IMR-90 (cell line): ENCODE data around the gene STARD10. TPM values are rescaled to one million over a fixed set of nuclear protein-coding genes. Genes with fewer than 3 reads are reported as not detected.

ENCODE experiments used
- ATAC-seq: fragments of 200-7000 bp; cut with Tn5 transposase; 2 replicates; pipeline ENCODE4 v1.9.1; 2020; ENCODE audit warnings: low read depth, mild to moderate bottlenecking, moderate library complexity
- BruUV-seq: library from RNA; stranded (reverse); fragments of 400-500 nt; replicated peaks from 2 replicates; lab custom pipeline; 2021; lab: Mats Ljungman, UMichigan
- CTCF ChIA-PET: fragments of 300-600 bp; formaldehyde crosslinking; extraction: SDS; loops from one replicate; lab custom pipeline; 2021; ENCODE audit warnings: antibody characterized with exemption; lab: Yijun Ruan, JAX
- POLR2A ChIA-PET: fragments of 300-600 bp; sonication (Branson Sonifier 250); formaldehyde crosslinking; loops from one replicate; lab custom pipeline; 2022; ENCODE audit warnings: antibody characterized with exemption; ENCODE audit not compliant: unreplicated experiment; lab: Charles Lee
- DNase-seq: peaks from one replicate; pipeline ENCODE4 v3.0.0; 2013
- H2AFZ ChIP-seq: replicated peaks from 2 replicates; pipeline ENCODE3; 2013; ENCODE audit warnings: low read length, mild to moderate bottlenecking; ENCODE audit not compliant: poor library complexity
- H2AK5ac ChIP-seq: 2 replicates; pipeline ENCODE4 v1.6.1; 2013; ENCODE audit warnings: low read depth, low read length, inconsistent platforms
- H2AK9ac ChIP-seq: replicated peaks from 2 replicates; pipeline ENCODE3; 2013; ENCODE audit warnings: mild to moderate bottlenecking, low read depth, low read length, moderate library complexity; ENCODE audit not compliant: poor library complexity
- H2BK120ac ChIP-seq: 2 replicates; pipeline ENCODE4 v1.6.1; 2013; ENCODE audit warnings: low read depth, low read length, inconsistent platforms
- H2BK15ac ChIP-seq: 3 replicates; pipeline ENCODE4 v1.6.1; 2013; ENCODE audit warnings: low read depth, low read length, inconsistent platforms
- H2BK20ac ChIP-seq: 2 replicates; pipeline ENCODE4 v1.6.1; 2013; ENCODE audit warnings: low read depth, mild to moderate bottlenecking, inconsistent platforms, low read length, moderate library complexity
- H2BK5ac ChIP-seq: 2 replicates; pipeline ENCODE4 v1.6.1; 2013; ENCODE audit warnings: mild to moderate bottlenecking, low read depth, low read length, inconsistent platforms; ENCODE audit not compliant: poor library complexity, severe bottlenecking
- H3K14ac ChIP-seq: replicated peaks from 2 replicates; pipeline ENCODE4 v1.6.1; 2013; ENCODE audit warnings: low read depth, low read length, inconsistent platforms
- H3K18ac ChIP-seq: 2 replicates; pipeline ENCODE4 v1.6.1; 2013; ENCODE audit warnings: low read depth, low read length, control low read depth
- H3K23ac ChIP-seq: 2 replicates; pipeline ENCODE4 v1.6.1; 2013; ENCODE audit warnings: low read depth, low read length, inconsistent platforms
- H3K27ac ChIP-seq: 2 replicates; pipeline ENCODE4 v1.5.1; 2013; ENCODE audit warnings: mild to moderate bottlenecking, control low read depth, low read length; ENCODE audit not compliant: insufficient read depth
- H3K27me3 ChIP-seq: 2 replicates; pipeline ENCODE4 v1.6.1; 2013; ENCODE audit warnings: low read length; ENCODE audit not compliant: control insufficient read depth, insufficient read depth
- H3K36me3 ChIP-seq: 2 replicates; pipeline ENCODE4 v1.6.1; 2013; ENCODE audit warnings: low read length, mixed read lengths; ENCODE audit not compliant: control insufficient read depth, insufficient read depth
- H3K4ac ChIP-seq: 2 replicates; pipeline ENCODE4 v1.6.1; 2013; ENCODE audit warnings: low read depth, low read length, inconsistent platforms
- H3K4me1 ChIP-seq: 2 replicates; pipeline ENCODE4 v1.6.1; 2013; ENCODE audit warnings: low read length, mixed read lengths; ENCODE audit not compliant: control insufficient read depth, insufficient read depth
- H3K4me2 ChIP-seq: 2 replicates; pipeline ENCODE4 v1.6.1; 2013; ENCODE audit warnings: low read depth, mild to moderate bottlenecking, control low read depth, low read length, moderate library complexity
- H3K4me3 ChIP-seq: 2 replicates; pipeline ENCODE4 v1.5.1; 2013; ENCODE audit warnings: low read depth, mild to moderate bottlenecking, control low read depth, low read length, moderate library complexity; ENCODE audit not compliant: insufficient read depth
- H3K56ac ChIP-seq: 2 replicates; pipeline ENCODE4 v1.6.1; 2013; ENCODE audit warnings: low read length, inconsistent platforms; ENCODE audit not compliant: insufficient read depth; ENCODE audit errors: extremely low read depth
- H3K79me1 ChIP-seq, 2 experiments: 2 replicates each; pipeline ENCODE4 v1.6.1; 2013; ENCODE audit warnings: low read length in 2 of 2, inconsistent platforms in 1 of 2, low read depth in 1 of 2
- H3K9ac ChIP-seq: 2 replicates; pipeline ENCODE4 v1.6.1; 2013; ENCODE audit warnings: low read depth, low read length, control low read depth
- H3K9me1 ChIP-seq: 2 replicates; pipeline ENCODE4 v1.6.1; 2013; ENCODE audit warnings: low read length, inconsistent platforms; ENCODE audit not compliant: insufficient read depth
- H3K9me3 ChIP-seq: 2 replicates; pipeline ENCODE4 v1.6.1; 2013; ENCODE audit warnings: low read length; ENCODE audit not compliant: control insufficient read depth, insufficient read depth
- H4K20me1 ChIP-seq: 2 replicates; pipeline ENCODE4 v1.6.1; 2013; ENCODE audit warnings: low read length, inconsistent platforms; ENCODE audit not compliant: insufficient read depth
- H4K5ac ChIP-seq: 2 replicates; pipeline ENCODE4 v1.6.1; 2013; ENCODE audit warnings: mild to moderate bottlenecking, low read depth, low read length, control low read depth
- H4K8ac ChIP-seq, 2 experiments: 2 replicates each; pipeline ENCODE4 v1.6.1; 2013; ENCODE audit warnings: low read depth in 2 of 2, low read length in 2 of 2, control low read depth in 1 of 2, inconsistent platforms in 1 of 2
- H4K91ac ChIP-seq: 2 replicates; pipeline ENCODE4 v1.6.1; 2013; ENCODE audit warnings: low read depth, low read length, inconsistent platforms; ENCODE audit not compliant: insufficient read depth
- CEBPB ChIP-seq: IDR thresholded peaks from 2 replicates; pipeline ENCODE4 v1.6.1; 2012; ENCODE audit warnings: low read depth, low read length, improper control_type of control experiment
- CHD1 ChIP-seq: IDR thresholded peaks from 2 replicates; pipeline ENCODE4 v1.6.1; 2012; ENCODE audit warnings: low read depth, low read length, improper control_type of control experiment
- FOS ChIP-seq: fragments of 150-350 bp; IDR thresholded peaks from 2 replicates; pipeline ENCODE4 v1.6.1; 2016; ENCODE audit warnings: low read depth, low read length
- MAZ ChIP-seq: IDR thresholded peaks from 2 replicates; pipeline ENCODE4 v1.6.1; 2012; ENCODE audit warnings: low read depth, mild to moderate bottlenecking, low read length, improper control_type of control experiment, moderate library complexity, borderline replicate concordance
- WGBS, 2 experiments: methylation state at CpG; one replicate each; pipeline versions ENCODE4 v1.1.5 to v1.1.7; 2013; ENCODE audit warnings: missing lambda C conversion rate in 2 of 2; ENCODE audit not compliant: insufficient read length in 1 of 2; ENCODE audit errors: extremely low coverage in 2 of 2; 5-methylcytosine and 5-hydroxymethylcytosine counted together
- dilution Hi-C: fragments of 300-500 bp; cut with HindIII; formaldehyde crosslinking; loops from one replicate; pipeline ENCODE4 v1.14.3; 2018; ENCODE audit warnings: low sequenced_read_pairs; ENCODE audit not compliant: unreplicated experiment
- in situ Hi-C: fragments of 300-500 bp; cut with MboI; formaldehyde crosslinking; loops from 3 replicates; pipeline ENCODE4 v1.14.3; 2019; ENCODE audit warnings: low sequenced_read_pairs, inconsistent platforms, mixed read lengths
- intact Hi-C: fragments of 100-400 bp; cut with micrococcal nuclease; formaldehyde crosslinking; loops from 2 replicates; pipeline ENCODE4 v1.10.0; 2022
- polyA plus RNA-seq, 3 experiments: library from polyadenylated mRNA; depleted of rRNA; stranded (reverse); fragments of >200 nt; gene quantifications; 2 replicates each; pipeline ENCODE4 v1.2.3, GENCODE V29; 2012; ENCODE audit warnings: low replicate concordance in 1 of 3
- total RNA-seq: library from RNA; depleted of rRNA; stranded (reverse); fragments of >200 nt; gene quantifications from 2 replicates; pipeline ENCODE4 v1.2.3, GENCODE V29; 2012
- TF ChIP-seq, protein P1 (sequence below): conservative IDR thresholded peaks from 2 replicates; pipeline ENCODE4 v1.5.1; 2012; ENCODE audit warnings: mild to moderate bottlenecking, low read depth, low read length, improper control_type of control experiment

The STARD10 gene
- total and polyA plus RNA-seq, 2 of the 4 experiments (the other 2 are of a cell fraction): 23.8 to 37.4 TPM

DNA sequence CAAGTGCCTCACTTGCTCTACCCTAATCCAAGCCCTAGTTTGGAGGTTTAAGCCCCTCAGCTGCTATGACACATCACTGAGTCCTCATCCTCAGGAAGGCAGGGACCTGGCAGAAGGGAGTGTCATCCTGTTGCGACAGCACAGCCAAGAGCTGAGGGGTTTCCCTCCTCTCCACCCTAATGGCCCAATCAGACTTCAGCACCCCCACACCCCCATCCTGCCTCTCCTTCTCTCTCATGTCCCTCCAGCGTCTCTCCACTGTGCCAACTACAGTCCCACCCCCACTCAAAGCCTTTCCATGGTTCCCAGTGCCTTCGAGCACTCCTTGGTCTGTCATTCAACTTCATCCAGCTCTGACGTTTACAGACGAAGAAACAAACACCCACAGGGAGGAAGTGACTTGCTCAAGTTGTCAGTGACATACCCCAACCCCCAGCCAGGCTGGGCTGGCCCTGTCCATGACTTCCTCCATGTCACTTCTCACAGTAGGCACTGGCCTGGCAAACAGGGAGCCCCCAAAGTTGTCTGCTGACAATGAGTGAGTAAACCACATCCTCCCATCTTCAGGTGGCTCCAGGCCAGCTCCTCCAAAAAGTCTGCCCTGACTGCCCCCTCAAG lies 57.3 kb downstream of the STARD10 start:
- peak overlapping the region; percentile 78 for H2AFZ ChIP-seq
- dilution Hi-C loops (no loop called here), in situ Hi-C loops (no loop called here), intact Hi-C loops (no loop called here)
- peak overlapping the region; percentile 5 for H2AK9ac ChIP-seq
- H2BK120ac ChIP-seq: peak overlapping the region; percentile 59
- CTCF ChIA-PET: no interaction called here
- H3K36me3 ChIP-seq: no peaks in the 10 kb centered on the region
- H3K27ac ChIP-seq: peak overlapping the region; percentile 26
- peaks cover 33 to 86% of the 10 kb centered on the region in 2 experiments for H3K79me1 ChIP-seq
- no peak overlapping the region for H3K56ac ChIP-seq
- peak overlapping the region; percentile 12 to 64 for H4K8ac ChIP-seq
- no peaks in the 10 kb centered on the region for H3K9me3 ChIP-seq
- peak overlapping the region; percentile 74; the same call in 1 of the 2 replicates for H2BK20ac ChIP-seq
- TF ChIP-seq CEBPB (peak; percentile 95), CHD1 (no peak), MAZ (0 out of 2 replicates have a peak, but pooled peaks have one; percentile 16), FOS (peak; percentile 61)
- TF ChIP-seq, protein P1, sequence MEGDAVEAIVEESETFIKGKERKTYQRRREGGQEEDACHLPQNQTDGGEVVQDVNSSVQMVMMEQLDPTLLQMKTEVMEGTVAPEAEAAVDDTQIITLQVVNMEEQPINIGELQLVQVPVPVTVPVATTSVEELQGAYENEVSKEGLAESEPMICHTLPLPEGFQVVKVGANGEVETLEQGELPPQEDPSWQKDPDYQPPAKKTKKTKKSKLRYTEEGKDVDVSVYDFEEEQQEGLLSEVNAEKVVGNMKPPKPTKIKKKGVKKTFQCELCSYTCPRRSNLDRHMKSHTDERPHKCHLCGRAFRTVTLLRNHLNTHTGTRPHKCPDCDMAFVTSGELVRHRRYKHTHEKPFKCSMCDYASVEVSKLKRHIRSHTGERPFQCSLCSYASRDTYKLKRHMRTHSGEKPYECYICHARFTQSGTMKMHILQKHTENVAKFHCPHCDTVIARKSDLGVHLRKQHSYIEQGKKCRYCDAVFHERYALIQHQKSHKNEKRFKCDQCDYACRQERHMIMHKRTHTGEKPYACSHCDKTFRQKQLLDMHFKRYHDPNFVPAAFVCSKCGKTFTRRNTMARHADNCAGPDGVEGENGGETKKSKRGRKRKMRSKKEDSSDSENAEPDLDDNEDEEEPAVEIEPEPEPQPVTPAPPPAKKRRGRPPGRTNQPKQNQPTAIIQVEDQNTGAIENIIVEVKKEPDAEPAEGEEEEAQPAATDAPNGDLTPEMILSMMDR: no peak
- peak overlapping the region; percentile 21; the same call in 1 of the 2 replicates for H4K5ac ChIP-seq
- no peaks in the 10 kb centered on the region for H3K27me3 ChIP-seq
- H2BK15ac ChIP-seq: peak overlapping the region; percentile 41; the same call in 2 of the 3 replicates
- peak overlapping the region; percentile 64 for H3K14ac ChIP-seq
- H3K4ac ChIP-seq: peak overlapping the region; percentile 62
- 40% methylated on average over 1 of the region's 5 CpGs; no CpG with 5 or more reads in 1 of the 2 experiments for WGBS, 2 experiments
- H4K20me1 ChIP-seq: peaks cover 5% of the 10 kb centered on the region; the same call in 1 of the 2 replicates
- H3K9ac ChIP-seq: no peak overlapping the region
- H2AK5ac ChIP-seq: peak overlapping the region; percentile 71
- H3K4me3 ChIP-seq: no peak overlapping the region
- peak overlapping the region; percentile 41 for H4K91ac ChIP-seq
- DNase-seq (peak; percentile 77), ATAC-seq (peak; percentile 54)
- no TSS peak for BruUV-seq
- H3K4me1 ChIP-seq: peaks cover 27% of the 10 kb centered on the region
- H2BK5ac ChIP-seq: peak overlapping the region; percentile 69
- H3K18ac ChIP-seq: peak overlapping the region; percentile 30; the same call in 1 of the 2 replicates
- peak overlapping the region; percentile 31; the same call in 1 of the 2 replicates for H3K23ac ChIP-seq
- POLR2A ChIA-PET: interaction anchor here (0.6 kb wide), 3 partner anchors 74 to 377 kb away, joined by 3 to 7 read pairs (median 5); no protein-coding TSS in a partner anchor
- peak overlapping the region; percentile 9; the same call in 1 of the 2 replicates for H3K4me2 ChIP-seq
- peaks cover 41% of the 10 kb centered on the region for H3K9me1 ChIP-seq
